ENCODE results near the gene ATG101. TPM values are rescaled to one million over a fixed set of nuclear protein-coding genes. Genes with fewer than 3 reads are reported as not detected.
A peak's percentile ranks its signal among the peaks of the same experiment; 100 is the strongest.

ATG101 gene
- total RNA-seq, 1 donor from 2014 or later: 19.8 TPM

DNA sequence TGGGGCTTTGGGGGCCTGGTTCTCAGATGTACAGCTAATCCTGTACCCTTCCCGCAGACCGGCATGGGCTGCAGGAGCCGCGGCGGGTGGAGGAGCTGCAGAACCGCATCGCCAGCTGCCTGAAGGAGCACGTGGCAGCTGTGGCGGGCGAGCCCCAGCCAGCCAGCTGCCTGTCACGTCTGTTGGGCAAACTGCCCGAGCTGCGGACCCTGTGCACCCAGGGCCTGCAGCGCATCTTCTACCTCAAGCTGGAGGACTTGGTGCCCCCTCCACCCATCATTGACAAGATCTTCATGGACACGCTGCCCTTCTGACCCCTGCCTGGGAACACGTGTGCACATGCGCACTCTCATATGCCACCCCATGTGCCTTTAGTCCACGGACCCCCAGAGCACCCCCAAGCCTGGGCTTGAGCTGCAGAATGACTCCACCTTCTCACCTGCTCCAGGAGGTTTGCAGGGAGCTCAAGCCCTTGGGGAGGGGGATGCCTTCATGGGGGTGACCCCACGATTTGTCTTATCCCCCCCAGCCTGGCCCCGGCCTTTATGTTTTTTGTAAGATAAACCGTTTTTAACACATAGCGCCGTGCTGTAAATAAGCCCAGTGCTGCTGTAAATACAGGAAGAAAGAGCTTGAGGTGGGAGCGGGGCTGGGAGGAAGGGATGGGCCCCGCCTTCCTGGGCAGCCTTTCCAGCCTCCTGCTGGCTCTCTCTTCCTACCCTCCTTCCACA lies 11.0 kb upstream of the ATG101 start:
- no peaks in the 10 kb centered on the region for H3K9me3 ChIP-seq (ENCODE audit: low read depth)
- Mint-ChIP-seq H3K4me3 (no peak overlapping the region), H3K27me3 (ENCODE audit: insufficient read depth, low read depth) (peaks cover 2% of the 10 kb centered on the region), H3K27ac (peak overlapping the region; percentile 60), H3K4me1 (peaks cover 3% of the 10 kb centered on the region), H3K36me3 (peaks cover 3% of the 10 kb centered on the region), H3K9me3 (no peaks in the 10 kb centered on the region)
- H3K4me2 ChIP-seq: no peak overlapping the region
- H3K27ac ChIP-seq: no peak overlapping the region
- peaks cover 9% of the 10 kb centered on the region for H3K4me1 ChIP-seq
- TF ChIP-seq, protein P1, sequence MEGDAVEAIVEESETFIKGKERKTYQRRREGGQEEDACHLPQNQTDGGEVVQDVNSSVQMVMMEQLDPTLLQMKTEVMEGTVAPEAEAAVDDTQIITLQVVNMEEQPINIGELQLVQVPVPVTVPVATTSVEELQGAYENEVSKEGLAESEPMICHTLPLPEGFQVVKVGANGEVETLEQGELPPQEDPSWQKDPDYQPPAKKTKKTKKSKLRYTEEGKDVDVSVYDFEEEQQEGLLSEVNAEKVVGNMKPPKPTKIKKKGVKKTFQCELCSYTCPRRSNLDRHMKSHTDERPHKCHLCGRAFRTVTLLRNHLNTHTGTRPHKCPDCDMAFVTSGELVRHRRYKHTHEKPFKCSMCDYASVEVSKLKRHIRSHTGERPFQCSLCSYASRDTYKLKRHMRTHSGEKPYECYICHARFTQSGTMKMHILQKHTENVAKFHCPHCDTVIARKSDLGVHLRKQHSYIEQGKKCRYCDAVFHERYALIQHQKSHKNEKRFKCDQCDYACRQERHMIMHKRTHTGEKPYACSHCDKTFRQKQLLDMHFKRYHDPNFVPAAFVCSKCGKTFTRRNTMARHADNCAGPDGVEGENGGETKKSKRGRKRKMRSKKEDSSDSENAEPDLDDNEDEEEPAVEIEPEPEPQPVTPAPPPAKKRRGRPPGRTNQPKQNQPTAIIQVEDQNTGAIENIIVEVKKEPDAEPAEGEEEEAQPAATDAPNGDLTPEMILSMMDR (IDR thresholded peaks at IDR 0.05): no peak
- TF ChIP-seq EZH2 (IDR thresholded peaks at IDR 0.05) (no peak), EZH2phosphoT487 (IDR thresholded peaks at IDR 0.05) (no peak)
- no peak overlapping the region for H3K9ac ChIP-seq
- H3K27me3 ChIP-seq: no peaks in the 10 kb centered on the region
- no peak overlapping the region for H3K4me3 ChIP-seq
- no peak for DNase-seq (ENCODE audit: low spot score)
- no peaks in the 10 kb centered on the region for H3K36me3 ChIP-seq
- H3K79me2 ChIP-seq (ENCODE audit: low read depth): no peaks in the 10 kb centered on the region
- H2AFZ ChIP-seq (replicated peaks): no peak overlapping the region
- no peaks in the 10 kb centered on the region for H3F3A ChIP-seq (ENCODE audit: low read depth)
- H4K20me1 ChIP-seq (ENCODE audit: low read depth): no peaks in the 10 kb centered on the region

DNA sequence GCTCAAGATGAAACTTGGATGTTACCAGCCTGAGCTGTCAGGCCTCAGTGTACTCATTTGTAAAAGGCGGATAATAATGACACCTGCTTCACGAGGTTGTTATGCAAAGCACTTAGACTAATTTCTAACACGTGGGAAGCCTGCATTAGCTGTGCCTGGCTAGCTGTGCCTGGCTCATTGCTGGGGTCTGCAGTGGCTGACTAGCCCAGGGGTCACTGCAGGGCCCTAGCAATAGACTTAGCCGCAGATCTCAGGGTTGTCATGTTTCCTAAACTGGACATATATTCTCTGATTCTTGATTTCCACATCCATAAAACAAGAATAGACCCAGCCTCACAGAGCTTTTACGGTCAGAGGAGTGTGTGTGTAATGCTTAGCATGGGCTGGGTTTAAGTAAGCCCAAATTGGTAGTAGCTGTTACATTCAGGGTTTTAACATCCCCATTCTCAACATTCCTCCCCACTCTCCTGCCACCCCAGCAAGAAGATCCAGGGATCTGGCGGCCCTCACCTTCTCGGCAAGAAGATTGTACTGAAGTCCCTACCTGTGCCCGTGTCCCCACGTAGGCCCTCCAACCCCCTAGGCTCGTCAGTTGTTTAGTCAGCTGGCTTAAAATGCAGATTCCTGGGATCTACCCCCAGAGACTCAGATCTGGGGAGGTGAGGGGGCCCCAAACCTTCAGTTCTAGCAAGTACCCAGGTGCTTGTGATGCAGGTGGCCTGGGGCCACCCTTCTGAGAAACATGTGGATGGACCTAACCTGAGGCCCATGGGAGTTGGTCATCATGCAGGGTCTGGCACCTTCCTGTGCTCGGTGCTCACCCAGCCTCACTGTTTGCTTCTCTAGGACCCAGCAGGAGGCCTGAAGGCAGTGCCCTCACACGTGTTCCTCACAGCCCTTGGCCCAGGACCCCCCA lies 9.9 kb upstream of the ATG101 start:
- no peak overlapping the region for H2AFZ ChIP-seq (replicated peaks)
- H3K9ac ChIP-seq: no peak overlapping the region
- no peak for DNase-seq (ENCODE audit: low spot score)
- H3K36me3 ChIP-seq: no peaks in the 10 kb centered on the region
- no peak overlapping the region for H3K4me2 ChIP-seq
- Mint-ChIP-seq H3K36me3 (peaks cover 3% of the 10 kb centered on the region), H3K27ac (peak overlapping the region; percentile 54), H3K27me3 (ENCODE audit: insufficient read depth, low read depth) (no peaks in the 10 kb centered on the region), H3K9me3 (no peaks in the 10 kb centered on the region), H3K4me1 (peaks cover 7% of the 10 kb centered on the region), H3K4me3 (no peak overlapping the region)
- H4K20me1 ChIP-seq (ENCODE audit: low read depth): no peaks in the 10 kb centered on the region
- H3K4me3 ChIP-seq: no peak overlapping the region
- H3K79me2 ChIP-seq (ENCODE audit: low read depth): no peaks in the 10 kb centered on the region
- no peak overlapping the region for H3K27ac ChIP-seq
- no peaks in the 10 kb centered on the region for H3K9me3 ChIP-seq (ENCODE audit: low read depth)
- H3F3A ChIP-seq (ENCODE audit: low read depth): no peaks in the 10 kb centered on the region
- TF ChIP-seq EZH2phosphoT487 (IDR thresholded peaks at IDR 0.05): no peak
- no peak for TF ChIP-seq EZH2 (IDR thresholded peaks at IDR 0.05)
- TF ChIP-seq, protein P1 (IDR thresholded peaks at IDR 0.05): no peak
- H3K4me1 ChIP-seq: peaks cover 9% of the 10 kb centered on the region
- H3K27me3 ChIP-seq: no peaks in the 10 kb centered on the region

DNA sequence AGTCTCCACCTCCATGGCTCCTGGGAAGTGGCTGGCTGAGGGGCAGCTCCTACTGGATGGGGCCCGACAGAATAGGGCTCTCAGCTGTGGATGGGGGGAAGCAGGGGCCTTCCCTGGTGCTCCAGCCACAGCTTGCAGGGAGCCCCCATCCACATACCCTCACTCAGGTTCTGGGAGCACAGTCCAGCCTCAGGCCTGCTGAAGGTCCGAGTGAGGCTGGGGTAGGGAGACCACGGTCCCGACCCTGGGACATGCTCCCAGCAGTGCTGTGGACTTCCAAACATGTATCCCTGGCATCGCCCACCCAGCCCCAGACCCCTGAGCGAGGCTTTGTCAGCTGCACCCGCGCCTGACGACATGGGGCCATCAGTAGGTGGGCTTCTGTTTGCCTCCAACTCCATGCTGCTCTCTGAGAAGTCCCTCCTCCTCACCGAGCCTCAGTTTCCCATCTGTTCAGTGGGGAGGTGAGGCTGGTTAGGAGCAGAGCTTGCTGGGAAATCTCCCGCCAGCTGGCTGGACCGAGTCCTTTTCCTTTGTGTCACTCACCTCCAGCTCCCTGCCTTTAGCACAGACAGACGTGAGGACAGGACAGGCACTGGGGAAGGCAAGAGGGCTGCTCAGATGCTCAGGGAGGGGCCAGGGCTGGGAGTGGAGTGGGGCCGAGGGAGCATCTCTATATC lies 9.1 kb upstream of the ATG101 start:
- no peaks in the 10 kb centered on the region for H4K20me1 ChIP-seq (ENCODE audit: low read depth)
- H3K4me2 ChIP-seq: no peak overlapping the region
- peaks cover 9% of the 10 kb centered on the region for H3K4me1 ChIP-seq
- no peak overlapping the region for H3K4me3 ChIP-seq
- no peaks in the 10 kb centered on the region for H3K36me3 ChIP-seq
- H3K27me3 ChIP-seq: peaks cover 2% of the 10 kb centered on the region
- Mint-ChIP-seq H3K4me1 (peaks cover 7% of the 10 kb centered on the region), H3K27ac (no peak overlapping the region), H3K9me3 (no peaks in the 10 kb centered on the region), H3K4me3 (no peak overlapping the region), H3K36me3 (peaks cover 3% of the 10 kb centered on the region), H3K27me3 (ENCODE audit: insufficient read depth, low read depth) (no peaks in the 10 kb centered on the region)
- no peaks in the 10 kb centered on the region for H3F3A ChIP-seq (ENCODE audit: low read depth)
- H3K9me3 ChIP-seq (ENCODE audit: low read depth): no peaks in the 10 kb centered on the region
- TF ChIP-seq EZH2phosphoT487 (IDR thresholded peaks at IDR 0.05) (no peak), EZH2 (IDR thresholded peaks at IDR 0.05) (no peak)
- TF ChIP-seq, protein P1 (IDR thresholded peaks at IDR 0.05): no peak
- no peaks in the 10 kb centered on the region for H3K79me2 ChIP-seq (ENCODE audit: low read depth)
- no peak for DNase-seq (ENCODE audit: low spot score)
- no peak overlapping the region for H2AFZ ChIP-seq (replicated peaks)
- no peak overlapping the region for H3K27ac ChIP-seq
- H3K9ac ChIP-seq: no peak overlapping the region

Data from neural progenitor cell (in vitro differentiated cells).